HEK293 (cell line): ENCODE data around the gene SPON2.
A peak's percentile ranks its signal among the peaks of the same experiment; 100 is the strongest.

Experiments used
- CTCF ChIA-PET: fragments of 350-600 bp; formaldehyde crosslinking; extraction: SDS; loops from one replicate; lab custom pipeline; 2021; ENCODE audit warnings: antibody characterized with exemption; lab: Yijun Ruan, JAX
- POLR2A ChIA-PET: fragments of 300-600 bp; formaldehyde crosslinking; extraction: SDS; loops from one replicate; lab custom pipeline; 2020; ENCODE audit warnings: antibody characterized with exemption, inconsistent platforms; lab: Yijun Ruan, JAX
- H3K27ac ChIP-seq: fragments of 200-500 bp; sonication (Bioruptor generic); 2 replicates; pipeline ENCODE4 v1.5.1; 2014; ENCODE audit warnings: low read depth, low read length, control low read depth, inconsistent platforms; ENCODE audit errors: extremely low read depth
- H3K36me3 ChIP-seq, 2 experiments: fragments of 200-500 bp in 1 of 2; sonication (Bioruptor generic) in 1 of 2; 1 replicate in 1 of 2; 2 replicates in 1 of 2; pipeline ENCODE4 v1.5.1; 2014 to 2017; ENCODE audit warnings: inconsistent platforms in 2 of 2, low read length in 2 of 2; ENCODE audit not compliant: control insufficient read depth in 2 of 2, insufficient read depth in 1 of 2
- H3K4me1 ChIP-seq: fragments of 200-500 bp; sonication (Bioruptor generic); 2 replicates; pipeline ENCODE4 v1.5.1; 2014; ENCODE audit warnings: mild to moderate bottlenecking, low read length, inconsistent platforms; ENCODE audit not compliant: control insufficient read depth, insufficient read depth
- H3K4me3 ChIP-seq: 2 replicates; pipeline ENCODE4 v1.5.1; 2011; ENCODE audit warnings: low read depth, mild to moderate bottlenecking, control low read depth, low read length, moderate library complexity
- H3K9me3 ChIP-seq: fragments of 200-500 bp; sonication (Bioruptor generic); 2 replicates; pipeline ENCODE4 v1.5.1; 2014; ENCODE audit warnings: low read depth, low read length, inconsistent platforms; ENCODE audit not compliant: control insufficient read depth, insufficient read depth
- BCL11B ChIP-seq: fragments of 450-650 bp; formaldehyde crosslinking; IDR thresholded peaks from 2 replicates; pipeline ENCODE4 v1.5.1; 2016; ENCODE audit warnings: low read depth, missing biosample characterization, missing genetic modification characterization
- GLIS2 ChIP-seq: fragments of 450-650 bp; formaldehyde crosslinking; IDR thresholded peaks from 2 replicates; pipeline ENCODE4 v1.5.1; 2016; ENCODE audit warnings: missing biosample characterization, missing genetic modification characterization
- SCRT2 ChIP-seq: fragments of 450-650 bp; formaldehyde crosslinking; IDR thresholded peaks from 2 replicates; pipeline ENCODE4 v1.5.1; 2016; ENCODE audit warnings: missing biosample characterization, missing genetic modification characterization
- ZFP37 ChIP-seq: fragments of 450-650 bp; formaldehyde crosslinking; IDR thresholded peaks from 2 replicates; pipeline ENCODE4 v1.5.1; 2016; ENCODE audit warnings: missing biosample characterization, missing genetic modification characterization
- ZNF184 ChIP-seq: fragments of 450-650 bp; IDR thresholded peaks from 2 replicates; pipeline ENCODE4 v1.5.1; 2018; ENCODE audit warnings: missing biosample characterization, mild to moderate bottlenecking, missing genetic modification characterization
- ZNF266 ChIP-seq: fragments of 450-650 bp; formaldehyde crosslinking; IDR thresholded peaks from 2 replicates; pipeline ENCODE4 v1.5.1; 2016; ENCODE audit warnings: missing biosample characterization, missing genetic modification characterization, low read depth
- ZNF529 ChIP-seq: fragments of 450-650 bp; formaldehyde crosslinking; IDR thresholded peaks from 2 replicates; pipeline ENCODE4 v1.5.1; 2017; ENCODE audit warnings: missing genetic modification characterization, missing biosample characterization; ENCODE audit not compliant: insufficient replicate concordance
- ZNF623 ChIP-seq: fragments of 450-650 bp; formaldehyde crosslinking; IDR thresholded peaks from 2 replicates; pipeline ENCODE4 v1.5.1; 2016; ENCODE audit warnings: missing biosample characterization, missing genetic modification characterization
- ZNF843 ChIP-seq: fragments of 450-650 bp; formaldehyde crosslinking; IDR thresholded peaks from 2 replicates; pipeline ENCODE4 v1.5.1; 2016; ENCODE audit warnings: missing biosample characterization, missing genetic modification characterization
- TF ChIP-seq, protein P1 (sequence below): fragments of 450-650 bp; formaldehyde crosslinking; IDR thresholded peaks from 2 replicates; pipeline ENCODE4 v1.5.0; 2017; ENCODE audit warnings: missing biosample characterization, missing genetic modification characterization, borderline replicate concordance
- TF ChIP-seq, protein P2 (sequence below): fragments of 450-650 bp; formaldehyde crosslinking; IDR thresholded peaks from 2 replicates; pipeline ENCODE4 v1.5.1; 2016; ENCODE audit warnings: missing biosample characterization, missing genetic modification characterization
- TF ChIP-seq, protein P3 (sequence below): sonication (generic); formaldehyde crosslinking; IDR thresholded peaks from 2 replicates; pipeline ENCODE4 v1.8.1; 2022; ENCODE audit warnings: mild to moderate bottlenecking, moderate library complexity, missing genetic modification reagents
- TF ChIP-seq, protein P4 (sequence below): fragments of 450-650 bp; formaldehyde crosslinking; IDR thresholded peaks from 2 replicates; pipeline ENCODE4 v1.5.1; 2016; ENCODE audit warnings: missing biosample characterization, missing genetic modification characterization

Gene SPON2

DNA sequence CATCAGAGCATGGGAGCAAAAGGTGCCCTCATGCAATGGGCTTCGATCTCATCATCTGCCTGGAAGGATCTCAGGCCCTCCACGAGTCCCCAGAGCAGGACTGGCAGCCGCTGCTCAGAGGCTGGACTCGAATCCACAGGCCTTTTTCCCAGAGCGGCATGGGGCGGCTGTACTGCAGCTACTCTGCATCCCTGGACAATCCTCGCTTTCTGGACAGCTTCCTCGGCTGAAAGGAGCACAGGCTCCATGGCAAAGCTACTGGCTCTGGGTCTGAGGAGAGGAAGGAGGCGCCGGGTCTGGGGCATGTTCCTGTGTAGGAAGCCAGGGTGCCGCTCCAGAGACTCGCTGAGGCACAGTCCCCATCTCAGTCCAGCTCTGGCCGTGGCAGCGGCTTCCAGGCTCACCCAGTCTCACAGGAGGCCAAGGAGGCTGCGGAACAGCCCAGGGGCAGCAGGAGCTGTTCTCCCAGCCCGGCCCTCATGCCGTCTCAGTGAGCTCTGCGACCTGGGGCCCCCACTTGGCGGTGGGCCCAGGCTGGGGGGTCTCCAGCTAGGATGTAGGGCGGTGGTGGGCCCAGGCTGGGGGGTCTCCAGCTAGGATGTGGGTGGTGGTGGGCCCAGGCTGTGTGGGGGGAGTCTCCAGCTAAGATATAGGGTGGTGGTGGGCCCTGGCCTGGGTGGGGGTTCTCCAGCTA lies 2.7 kb upstream of the SPON2 start (continued):
- TF ChIP-seq, protein P1, sequence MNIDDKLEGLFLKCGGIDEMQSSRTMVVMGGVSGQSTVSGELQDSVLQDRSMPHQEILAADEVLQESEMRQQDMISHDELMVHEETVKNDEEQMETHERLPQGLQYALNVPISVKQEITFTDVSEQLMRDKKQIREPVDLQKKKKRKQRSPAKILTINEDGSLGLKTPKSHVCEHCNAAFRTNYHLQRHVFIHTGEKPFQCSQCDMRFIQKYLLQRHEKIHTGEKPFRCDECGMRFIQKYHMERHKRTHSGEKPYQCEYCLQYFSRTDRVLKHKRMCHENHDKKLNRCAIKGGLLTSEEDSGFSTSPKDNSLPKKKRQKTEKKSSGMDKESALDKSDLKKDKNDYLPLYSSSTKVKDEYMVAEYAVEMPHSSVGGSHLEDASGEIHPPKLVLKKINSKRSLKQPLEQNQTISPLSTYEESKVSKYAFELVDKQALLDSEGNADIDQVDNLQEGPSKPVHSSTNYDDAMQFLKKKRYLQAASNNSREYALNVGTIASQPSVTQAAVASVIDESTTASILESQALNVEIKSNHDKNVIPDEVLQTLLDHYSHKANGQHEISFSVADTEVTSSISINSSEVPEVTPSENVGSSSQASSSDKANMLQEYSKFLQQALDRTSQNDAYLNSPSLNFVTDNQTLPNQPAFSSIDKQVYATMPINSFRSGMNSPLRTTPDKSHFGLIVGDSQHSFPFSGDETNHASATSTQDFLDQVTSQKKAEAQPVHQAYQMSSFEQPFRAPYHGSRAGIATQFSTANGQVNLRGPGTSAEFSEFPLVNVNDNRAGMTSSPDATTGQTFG (tag by site-specific recombination), result no peak
- TF ChIP-seq ZFP37 (no peak), GLIS2 (tag by site-specific recombination) (peak; percentile 37; the same call in 1 of the 2 replicates), ZNF843 (tag by site-specific recombination) (no peak)

DNA sequence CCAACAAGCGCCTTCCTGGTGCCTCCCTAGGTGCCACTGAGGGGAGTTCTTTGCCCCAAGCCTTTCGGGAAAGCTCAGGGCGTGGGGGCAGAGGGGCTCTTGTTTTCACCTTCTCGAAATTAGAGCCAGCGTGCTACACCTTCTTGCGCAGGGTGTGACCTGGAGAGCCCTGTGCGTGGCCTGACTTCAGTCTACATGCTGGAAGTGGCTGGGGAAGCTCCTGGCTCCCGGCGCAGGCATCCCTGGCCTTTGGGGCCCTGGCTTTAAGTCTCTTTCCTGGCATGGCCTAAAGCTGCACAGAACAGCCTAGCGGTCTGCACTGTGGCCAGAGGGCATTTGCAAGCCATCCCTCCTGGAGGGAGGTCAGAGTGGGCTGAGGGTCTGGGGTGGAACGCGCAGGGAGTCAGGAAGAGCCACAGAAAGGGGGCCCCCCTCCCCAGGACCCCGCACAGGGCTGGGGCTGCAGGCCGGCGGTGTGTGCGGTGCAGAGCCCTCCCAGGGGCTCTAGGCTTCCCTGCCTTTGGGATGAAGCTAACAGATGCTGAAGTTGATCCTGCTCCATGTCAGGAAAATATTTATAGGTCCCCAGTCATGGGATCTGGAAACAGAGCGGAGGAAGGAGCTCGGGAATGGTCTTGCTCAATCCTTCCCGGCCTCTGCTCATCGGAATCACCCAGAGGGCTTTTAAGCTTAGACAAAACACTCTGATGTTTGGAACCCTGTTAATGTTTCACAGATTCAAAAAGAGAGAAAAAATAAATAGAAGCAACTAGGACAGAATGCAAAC lies 781 bp upstream of the SPON2 start:
- no peaks in the 10 kb centered on the region for H3K4me1 ChIP-seq
- H3K4me3 ChIP-seq, result no peak overlapping the region
- ChIA-PET POLR2A (no interaction called here), CTCF (no interaction called here)
- no peaks in the 10 kb centered on the region for H3K9me3 ChIP-seq
- no peak for TF ChIP-seq ZNF184 (tag by site-specific recombination)
- TF ChIP-seq, protein P2, sequence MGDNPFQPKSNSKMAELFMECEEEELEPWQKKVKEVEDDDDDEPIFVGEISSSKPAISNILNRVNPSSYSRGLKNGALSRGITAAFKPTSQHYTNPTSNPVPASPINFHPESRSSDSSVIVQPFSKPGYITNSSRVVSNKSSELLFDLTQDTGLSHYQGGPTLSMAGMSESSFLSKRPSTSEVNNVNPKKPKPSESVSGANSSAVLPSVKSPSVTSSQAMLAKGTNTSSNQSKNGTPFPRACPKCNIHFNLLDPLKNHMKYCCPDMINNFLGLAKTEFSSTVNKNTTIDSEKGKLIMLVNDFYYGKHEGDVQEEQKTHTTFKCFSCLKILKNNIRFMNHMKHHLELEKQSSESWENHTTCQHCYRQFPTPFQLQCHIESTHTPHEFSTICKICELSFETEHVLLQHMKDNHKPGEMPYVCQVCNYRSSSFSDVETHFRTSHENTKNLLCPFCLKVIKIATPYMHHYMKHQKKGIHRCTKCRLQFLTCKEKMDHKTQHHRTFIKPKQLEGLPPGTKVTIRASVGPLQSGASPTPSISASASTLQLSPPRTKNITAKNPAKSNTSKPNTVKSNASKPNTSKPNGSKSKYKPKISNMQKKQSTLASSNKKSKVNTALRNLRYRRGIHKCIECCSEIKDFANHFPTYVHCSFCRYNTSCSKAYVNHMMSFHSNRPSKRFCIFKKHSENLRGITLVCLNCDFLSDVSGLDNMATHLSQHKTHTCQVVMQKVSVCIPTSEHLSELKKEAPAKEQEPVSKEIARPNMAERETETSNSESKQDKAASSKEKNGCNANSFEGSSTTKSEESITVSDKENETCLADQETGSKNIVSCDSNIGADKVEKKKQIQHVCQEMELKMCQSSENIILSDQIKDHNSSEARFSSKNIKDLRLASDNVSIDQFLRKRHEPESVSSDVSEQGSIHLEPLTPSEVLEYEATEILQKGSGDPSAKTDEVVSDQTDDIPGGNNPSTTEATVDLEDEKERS (tag by site-specific recombination), result no peak
- TF ChIP-seq ZNF623 (tag by site-specific recombination), result no peak
- TF ChIP-seq ZNF266 (tag by site-specific recombination), result no peak
- no peak for TF ChIP-seq ZNF529 (tag by site-specific recombination)
- no peak for TF ChIP-seq SCRT2
- TF ChIP-seq, protein P3, sequence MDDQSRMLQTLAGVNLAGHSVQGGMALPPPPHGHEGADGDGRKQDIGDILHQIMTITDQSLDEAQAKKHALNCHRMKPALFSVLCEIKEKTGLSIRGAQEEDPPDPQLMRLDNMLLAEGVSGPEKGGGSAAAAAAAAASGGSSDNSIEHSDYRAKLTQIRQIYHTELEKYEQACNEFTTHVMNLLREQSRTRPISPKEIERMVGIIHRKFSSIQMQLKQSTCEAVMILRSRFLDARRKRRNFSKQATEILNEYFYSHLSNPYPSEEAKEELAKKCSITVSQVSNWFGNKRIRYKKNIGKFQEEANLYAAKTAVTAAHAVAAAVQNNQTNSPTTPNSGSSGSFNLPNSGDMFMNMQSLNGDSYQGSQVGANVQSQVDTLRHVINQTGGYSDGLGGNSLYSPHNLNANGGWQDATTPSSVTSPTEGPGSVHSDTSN (CRISPR knock-in tag), result no peak
- no peak for TF ChIP-seq BCL11B (tag by site-specific recombination)
- TF ChIP-seq, protein P4, sequence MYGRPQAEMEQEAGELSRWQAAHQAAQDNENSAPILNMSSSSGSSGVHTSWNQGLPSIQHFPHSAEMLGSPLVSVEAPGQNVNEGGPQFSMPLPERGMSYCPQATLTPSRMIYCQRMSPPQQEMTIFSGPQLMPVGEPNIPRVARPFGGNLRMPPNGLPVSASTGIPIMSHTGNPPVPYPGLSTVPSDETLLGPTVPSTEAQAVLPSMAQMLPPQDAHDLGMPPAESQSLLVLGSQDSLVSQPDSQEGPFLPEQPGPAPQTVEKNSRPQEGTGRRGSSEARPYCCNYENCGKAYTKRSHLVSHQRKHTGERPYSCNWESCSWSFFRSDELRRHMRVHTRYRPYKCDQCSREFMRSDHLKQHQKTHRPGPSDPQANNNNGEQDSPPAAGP (tag by site-specific recombination), result no peak
- H3K36me3 ChIP-seq, result no peaks in the 10 kb centered on the region
- no peak overlapping the region for H3K27ac ChIP-seq
